HepG2 (cell line): ENCODE measurements around the gene WDR7. TPM values are rescaled to one million over a fixed set of nuclear protein-coding genes. Genes with fewer than 3 reads are reported as not detected.
A peak's percentile ranks its signal among the peaks of the same experiment; 100 is the strongest.

Source experiments
- CBFB ChIP-seq: sonication (generic); formaldehyde crosslinking; IDR thresholded peaks from 2 replicates; pipeline ENCODE4 v1.4.0; 2020; ENCODE audit warnings: missing genetic modification reagents
- CENPBD1 ChIP-seq: sonication (generic); formaldehyde crosslinking; IDR thresholded peaks from 2 replicates; pipeline ENCODE4 v1.8.0; 2022; ENCODE audit warnings: missing genetic modification reagents, low read depth, mild to moderate bottlenecking, borderline replicate concordance
- ETV5 ChIP-seq: IDR thresholded peaks from 2 replicates; pipeline ENCODE4 v1.6.1; 2018; ENCODE audit warnings: missing biosample characterization, missing genetic modification reagents, inconsistent platforms, borderline replicate concordance
- KDM5A ChIP-seq: fragments of 200-600 bp; sonication (generic); IDR thresholded peaks from 2 replicates; pipeline ENCODE4 v1.7.0; 2018; ENCODE audit warnings: antibody characterized with exemption, mild to moderate bottlenecking, low read length, borderline replicate concordance
- MTERF4 ChIP-seq: sonication (generic); formaldehyde crosslinking; IDR thresholded peaks from 2 replicates; pipeline ENCODE4 v1.8.0; 2023; ENCODE audit warnings: mild to moderate bottlenecking, missing genetic modification reagents
- MTF2 ChIP-seq: sonication (generic); formaldehyde crosslinking; IDR thresholded peaks from 2 replicates; pipeline ENCODE4 v1.5.0; 2020; ENCODE audit warnings: missing genetic modification reagents, borderline replicate concordance
- NFAT5 ChIP-seq: sonication (generic); formaldehyde crosslinking; IDR thresholded peaks from 2 replicates; pipeline ENCODE4 v1.4.0; 2020; ENCODE audit warnings: missing genetic modification reagents
- NFIC ChIP-seq: IDR thresholded peaks from 2 replicates; pipeline ENCODE4 v1.6.1; 2012; ENCODE audit warnings: mild to moderate bottlenecking, low read length, inconsistent platforms
- NR2F1 ChIP-seq, 2 experiments: fragments of 450-650 bp in 1 of 2; formaldehyde crosslinking in 1 of 2; IDR thresholded peaks; 2 replicates each; pipeline versions ENCODE4 v1.5.0 to v1.6.1; 2016 to 2020; ENCODE audit warnings: mild to moderate bottlenecking in 1 of 2, missing compliant biosample characterization in 1 of 2, missing genetic modification reagents in 1 of 2, moderate library complexity in 1 of 2
- PHF20 ChIP-seq: sonication (generic); formaldehyde crosslinking; IDR thresholded peaks from 2 replicates; pipeline ENCODE4 v1.5.0; 2020; ENCODE audit warnings: mild to moderate bottlenecking, missing genetic modification reagents
- TRIM22 ChIP-seq: fragments of 450-650 bp; IDR thresholded peaks from 2 replicates; pipeline ENCODE4 v1.6.1; 2017
- ZNF281 ChIP-seq: sonication (generic); formaldehyde crosslinking; IDR thresholded peaks from 2 replicates; pipeline ENCODE4 v1.4.0; 2020; ENCODE audit warnings: missing genetic modification reagents, borderline replicate concordance
- ZNF382 ChIP-seq: sonication (generic); formaldehyde crosslinking; IDR thresholded peaks from 2 replicates; pipeline ENCODE4 v1.5.0; 2020; ENCODE audit warnings: missing genetic modification reagents, mild to moderate bottlenecking, borderline replicate concordance
- ZNF44 ChIP-seq: sonication (generic); formaldehyde crosslinking; IDR thresholded peaks from 2 replicates; pipeline ENCODE4 v1.5.1; 2020; ENCODE audit warnings: mild to moderate bottlenecking, missing genetic modification reagents
- ZNF660 ChIP-seq: sonication (generic); formaldehyde crosslinking; IDR thresholded peaks from 2 replicates; pipeline ENCODE4 v1.5.1; 2020; ENCODE audit warnings: mild to moderate bottlenecking, low read depth, missing genetic modification reagents, borderline replicate concordance
- ZNF740 ChIP-seq: sonication (generic); formaldehyde crosslinking; IDR thresholded peaks from 2 replicates; pipeline ENCODE4 v1.4.0; 2020; ENCODE audit warnings: missing genetic modification reagents
- polyA plus RNA-seq, 8 experiments: library from polyadenylated mRNA; depleted of rRNA in 3 of 8; stranded (reverse) in 7 of 8; unstranded in 1 of 8; fragments of >200 nt; fragmentation: Illumina TruSeq in 4 of 8; extraction: Trizol in 4 of 8; gene quantifications; 2 replicates each; pipeline versions ENCODE4 v1.2.1 to v1.2.3, GENCODE V29; 2011 to 2016; ENCODE audit warnings: low read depth in 4 of 8, missing spikeins in 1 of 8, mixed read lengths in 1 of 8; ENCODE audit not compliant: insufficient read depth in 1 of 8
- total RNA-seq, 5 experiments: library from RNA; depleted of rRNA; stranded (reverse); fragments of >200 nt; fragmentation: Illumina TruSeq; extraction: Trizol; gene quantifications; 2 replicates each; pipeline ENCODE4 v1.2.3, GENCODE V29; 2016; ENCODE audit warnings: low read depth in 1 of 5

Gene WDR7
- total and polyA plus RNA-seq, 2 of the 13 experiments (the other 11 are each of a cell fraction or from before 2014, with no cell fraction given) = 2.0 to 7.8 TPM

- TF ChIP-seq ZNF281 (CRISPR knock-in tag) (no peak), ETV5 (no peak), MTF2 (CRISPR knock-in tag) (no peak), PHF20 (CRISPR knock-in tag) (peak; percentile 91), CBFB (CRISPR knock-in tag) (0 out of 2 replicates have a peak, but pooled peaks have one; percentile 38), ZNF740 (CRISPR knock-in tag) (no peak), MTERF4 (CRISPR knock-in tag) (peak; percentile 84), KDM5A (peak; percentile 87; the same call in 1 of the 2 replicates), ZNF660 (CRISPR knock-in tag) (no peak), CENPBD1 (no peak), NFAT5 (CRISPR knock-in tag) (no peak), NFIC (no peak; the same call in 1 of the 2 replicates), TRIM22 (no peak), ZNF382 (CRISPR knock-in tag) (no peak), ZNF44 (CRISPR knock-in tag) (0 out of 2 replicates have a peak, but pooled peaks have one; percentile 86), NR2F1 (CRISPR knock-in tag; IDR thresholded peaks at IDR 0.05) (peak; percentile 79 to 97; a peak in 3 of 4 replicates)
Observed at GRCh38 chr18:56650944-56651770, at the start of gene WDR7 (continued).
